Measurements from ENCODE around the gene PIGX. TPM values are rescaled to one million over a fixed set of nuclear protein-coding genes. Genes with fewer than 3 reads are reported as not detected.

PIGX gene
- total RNA-seq, 3 donors from 2014 or later (not counting 1 experiment from before 2014, with no cell fraction given): 23.9 to 31.8 (median 24.2) TPM

DNA sequence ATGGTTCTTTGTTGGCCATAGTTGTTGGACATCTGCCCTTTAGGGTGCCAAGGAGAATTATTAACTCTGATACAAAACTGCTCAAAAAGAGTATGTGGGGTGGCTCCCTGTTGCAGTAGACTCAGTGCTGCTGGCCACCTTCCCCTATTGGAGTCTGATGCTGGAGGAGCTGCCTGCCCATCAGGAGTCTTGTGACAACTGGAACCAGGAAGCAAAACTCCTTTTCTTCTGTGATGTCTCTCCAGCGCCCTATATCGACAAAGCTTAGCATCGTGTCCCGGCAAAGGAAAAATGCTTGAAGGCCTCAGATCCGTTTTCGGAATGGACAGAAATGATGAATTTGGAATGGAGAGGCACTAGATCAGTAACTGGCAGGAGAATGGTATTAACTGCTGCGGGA lies 51.0 kb downstream of the PIGX start:
- intact Hi-C loops (cut with micrococcal nuclease): no loop called here
- over 99% methylated on average over 7 of the region's 7 CpGs for WGBS (ENCODE audit: insufficient coverage)
- TF ChIP-seq, protein P1, sequence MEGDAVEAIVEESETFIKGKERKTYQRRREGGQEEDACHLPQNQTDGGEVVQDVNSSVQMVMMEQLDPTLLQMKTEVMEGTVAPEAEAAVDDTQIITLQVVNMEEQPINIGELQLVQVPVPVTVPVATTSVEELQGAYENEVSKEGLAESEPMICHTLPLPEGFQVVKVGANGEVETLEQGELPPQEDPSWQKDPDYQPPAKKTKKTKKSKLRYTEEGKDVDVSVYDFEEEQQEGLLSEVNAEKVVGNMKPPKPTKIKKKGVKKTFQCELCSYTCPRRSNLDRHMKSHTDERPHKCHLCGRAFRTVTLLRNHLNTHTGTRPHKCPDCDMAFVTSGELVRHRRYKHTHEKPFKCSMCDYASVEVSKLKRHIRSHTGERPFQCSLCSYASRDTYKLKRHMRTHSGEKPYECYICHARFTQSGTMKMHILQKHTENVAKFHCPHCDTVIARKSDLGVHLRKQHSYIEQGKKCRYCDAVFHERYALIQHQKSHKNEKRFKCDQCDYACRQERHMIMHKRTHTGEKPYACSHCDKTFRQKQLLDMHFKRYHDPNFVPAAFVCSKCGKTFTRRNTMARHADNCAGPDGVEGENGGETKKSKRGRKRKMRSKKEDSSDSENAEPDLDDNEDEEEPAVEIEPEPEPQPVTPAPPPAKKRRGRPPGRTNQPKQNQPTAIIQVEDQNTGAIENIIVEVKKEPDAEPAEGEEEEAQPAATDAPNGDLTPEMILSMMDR (IDR thresholded peaks at IDR 0.05): no peak
- Histone ChIP-seq H3K9me3 (ENCODE audit: control insufficient read depth, insufficient read depth, low read length) (no peaks in the 10 kb centered on the region), H3K36me3 (ENCODE audit: control insufficient read depth, insufficient read depth, low read length) (no peaks in the 10 kb centered on the region), H3K4me1 (ENCODE audit: control insufficient read depth, insufficient read depth, low read length) (peaks cover 5% of the 10 kb centered on the region), H3K27me3 (ENCODE audit: control insufficient read depth, insufficient read depth, low read length) (no peaks in the 10 kb centered on the region), H3K27ac (ENCODE audit: low read length) (no peak overlapping the region), H3K4me3 (ENCODE audit: low read length) (no peak overlapping the region)
- Mint-ChIP-seq H3K4me1 (peaks cover 20 to 36% of the 10 kb centered on the region in 2 donors), H3K27ac (peak overlapping the region; percentile 9 to 44), H3K27me3 (ENCODE audit: low read depth in 2 of 2) (no peaks in the 10 kb centered on the region), H3K4me3 (no peak overlapping the region), H3K36me3 (no peaks in the 10 kb centered on the region), H3K9me3 (no peaks in the 10 kb centered on the region)
- DNase-seq: no peak
- no peak for ATAC-seq

DNA sequence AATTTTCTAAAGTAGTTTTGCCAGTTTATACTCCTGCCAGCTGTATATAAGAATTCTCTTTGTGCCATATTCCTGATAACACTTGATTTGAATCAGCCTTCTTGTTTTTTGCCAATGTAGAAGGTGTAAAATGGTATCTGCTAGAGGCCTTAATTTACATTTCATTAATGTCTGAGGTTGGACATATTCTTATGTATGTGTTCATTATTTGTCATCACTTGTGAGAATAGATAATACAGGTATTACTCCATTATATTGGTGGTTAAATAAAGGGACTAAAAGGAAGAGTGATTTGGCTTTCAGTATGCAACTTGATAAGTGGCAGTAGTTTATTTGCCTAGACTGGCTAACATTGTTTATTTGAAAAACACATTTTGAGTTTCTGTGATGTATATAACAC lies 53.3 kb downstream of the PIGX start:
- Histone ChIP-seq H3K27me3 (ENCODE audit: control insufficient read depth, insufficient read depth, low read length) (no peaks in the 10 kb centered on the region), H3K4me3 (ENCODE audit: low read length) (no peak overlapping the region), H3K27ac (ENCODE audit: low read length) (no peak overlapping the region), H3K9me3 (ENCODE audit: control insufficient read depth, insufficient read depth, low read length) (no peaks in the 10 kb centered on the region), H3K36me3 (ENCODE audit: control insufficient read depth, insufficient read depth, low read length) (peaks cover 2% of the 10 kb centered on the region), H3K4me1 (ENCODE audit: control insufficient read depth, insufficient read depth, low read length) (peaks cover 3% of the 10 kb centered on the region)
- Mint-ChIP-seq H3K27me3 (ENCODE audit: low read depth in 2 of 2) (no peaks in the 10 kb centered on the region), H3K4me3 (no peak overlapping the region), H3K36me3 (no peaks in the 10 kb centered on the region), H3K4me1 (peaks cover 4 to 20% of the 10 kb centered on the region in 2 donors), H3K9me3 (no peaks in the 10 kb centered on the region), H3K27ac (no peak overlapping the region)
- ATAC-seq (no peak), DNase-seq (no peak)
- intact Hi-C loops (cut with micrococcal nuclease): no loop called here
- TF ChIP-seq, protein P1 (IDR thresholded peaks at IDR 0.05): no peak

DNA sequence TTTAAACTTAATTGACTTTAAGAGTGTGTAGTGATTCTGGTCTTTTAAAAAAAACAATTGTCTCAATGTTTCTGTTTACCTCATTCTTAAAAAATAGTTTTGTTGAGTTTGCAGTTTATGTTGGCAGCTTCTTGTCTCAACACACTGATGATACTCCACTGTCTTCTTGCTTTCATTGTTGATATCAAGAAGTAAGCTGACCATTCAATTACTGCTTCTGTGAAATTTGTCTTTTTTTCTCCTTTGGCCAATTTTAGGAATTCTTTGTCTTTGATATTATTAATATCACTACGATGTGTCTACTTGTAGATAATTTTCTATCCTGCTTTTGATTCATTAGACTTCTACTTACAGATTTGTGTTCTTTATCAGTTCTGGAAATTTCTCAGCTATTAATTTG lies 58.9 kb downstream of the PIGX start:
- H3K4me3 Mint-ChIP-seq: no peak overlapping the region

DNA sequence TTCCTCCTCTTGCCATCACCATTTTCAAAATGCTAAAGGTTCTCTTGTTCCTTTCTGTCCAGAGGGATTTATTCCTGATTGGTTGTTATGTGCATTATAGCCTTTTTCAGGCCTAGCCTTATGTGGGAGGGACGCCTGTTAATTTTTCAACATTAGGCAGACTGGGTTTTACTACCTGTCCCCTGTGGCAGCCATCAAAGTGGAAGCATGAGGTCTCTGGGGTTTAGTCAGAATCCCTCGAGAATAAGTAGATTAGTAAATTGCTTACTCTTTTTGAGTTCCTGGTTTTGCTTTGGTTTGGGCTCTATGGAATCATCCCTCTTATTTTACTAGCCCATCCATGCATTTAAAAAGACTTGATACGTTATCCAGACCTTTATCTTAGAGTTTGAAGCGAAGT lies 59.9 kb downstream of the PIGX start:
- Histone ChIP-seq H3K36me3 (ENCODE audit: control insufficient read depth, insufficient read depth, low read length) (peaks cover 2% of the 10 kb centered on the region), H3K4me3 (ENCODE audit: low read length) (no peak overlapping the region), H3K4me1 (ENCODE audit: control insufficient read depth, insufficient read depth, low read length) (peaks cover 10% of the 10 kb centered on the region), H3K27ac (ENCODE audit: low read length) (no peak overlapping the region), H3K27me3 (ENCODE audit: control insufficient read depth, insufficient read depth, low read length) (no peaks in the 10 kb centered on the region), H3K9me3 (ENCODE audit: control insufficient read depth, insufficient read depth, low read length) (no peaks in the 10 kb centered on the region)
- Mint-ChIP-seq H3K4me1 (peaks cover 54 to 56% of the 10 kb centered on the region in 2 donors), H3K36me3 (no peaks in the 10 kb centered on the region), H3K9me3 (no peaks in the 10 kb centered on the region), H3K27me3 (ENCODE audit: low read depth in 2 of 2) (no peaks in the 10 kb centered on the region), H3K4me3 (no peak overlapping the region), H3K27ac (peak overlapping the region; percentile 59 to 66)
- DNase-seq (no peak), ATAC-seq (no peak)
- intact Hi-C loops (cut with micrococcal nuclease): no loop called here
- 98% methylated on average over 3 of the region's 4 CpGs for WGBS (ENCODE audit: insufficient coverage)
- TF ChIP-seq, protein P1 (IDR thresholded peaks at IDR 0.05): no peak

More for the DNA sequence above, 58.9 kb downstream of the PIGX start:
- Mint-ChIP-seq H3K9me3 (no peaks in the 10 kb centered on the region), H3K4me1 (peaks cover 45 to 55% of the 10 kb centered on the region in 2 donors), H3K27me3 (ENCODE audit: low read depth in 2 of 2) (no peaks in the 10 kb centered on the region), H3K27ac (peak overlapping the region; percentile 59 to 66), H3K36me3 (no peaks in the 10 kb centered on the region)
- ATAC-seq (no peak), DNase-seq (no peak)
- Histone ChIP-seq H3K4me1 (ENCODE audit: control insufficient read depth, insufficient read depth, low read length) (peaks cover 10% of the 10 kb centered on the region), H3K27me3 (ENCODE audit: control insufficient read depth, insufficient read depth, low read length) (no peaks in the 10 kb centered on the region), H3K4me3 (ENCODE audit: low read length) (no peak overlapping the region), H3K9me3 (ENCODE audit: control insufficient read depth, insufficient read depth, low read length) (no peaks in the 10 kb centered on the region), H3K36me3 (ENCODE audit: control insufficient read depth, insufficient read depth, low read length) (peaks cover 2% of the 10 kb centered on the region), H3K27ac (ENCODE audit: low read length) (no peak overlapping the region)
- TF ChIP-seq, protein P1 (IDR thresholded peaks at IDR 0.05): no peak
- no CpG with 5 or more reads among the region's 1 CpG for WGBS (ENCODE audit: insufficient coverage)
- intact Hi-C loops (cut with micrococcal nuclease): no loop called here

All from natural killer cell (primary cell).